HT-29 (cell line): ENCODE measurements around the gene GSDME. TPM values are rescaled to one million over a fixed set of nuclear protein-coding genes. Genes with fewer than 3 reads are reported as not detected.

Source experiments
- DNase-seq: peaks from one replicate; pipeline ENCODE4 v3.0.0-alpha.2; 2015; ENCODE audit warnings: low spot score
- total RNA-seq: library from RNA; depleted of rRNA; stranded (reverse); fragments of >200 nt; shearing (Covaris generic); gene quantifications from 2 replicates; pipeline ENCODE4 v1.2.3, GENCODE V29; 2014

The GSDME gene
- total RNA-seq, 1 experiment from 2014 or later = not detected

GRCh38 chr7:24773646-24774045 is 16.4 kb upstream of the GSDME start:
- DNase-seq = no peak

- DNase-seq = no peak
These were observed 12.6 kb upstream of the GSDME start for GRCh38 chr7:24769851-24770250.

GRCh38 chr7:24769014-24769830 is 12.0 kb upstream of the GSDME start:
- no peak for DNase-seq

GRCh38 chr7:24767878-24768569 is 10.8 kb upstream of the GSDME start:
- DNase-seq = no peak

GRCh38 chr7:24764972-24765744 is 7.9 kb upstream of the GSDME start:
- no peak for DNase-seq

GRCh38 chr7:24764011-24764410 is 6.7 kb upstream of the GSDME start:
- DNase-seq = no peak

GRCh38 chr7:24763303-24763901 is 6.1 kb upstream of the GSDME start:
- DNase-seq = no peak

- DNase-seq = no peak
These were observed 5.5 kb upstream of the GSDME start for GRCh38 chr7:24762771-24763170.

- DNase-seq = no peak
These were observed 3.7 kb upstream of the GSDME start for GRCh38 chr7:24760968-24761367.

GRCh38 chr7:24756545-24757352 is 515 bp downstream of the GSDME start:
- no peak for DNase-seq

GRCh38 chr7:24755541-24756407 is 1.5 kb downstream of the GSDME start:
- no peak for DNase-seq

- no peak for DNase-seq
These were observed 2.3 kb downstream of the GSDME start for GRCh38 chr7:24754906-24755506.

GRCh38 chr7:24752073-24752800 is 5.0 kb downstream of the GSDME start:
- no peak for DNase-seq

- DNase-seq = no peak
These were observed 5.8 kb downstream of the GSDME start for GRCh38 chr7:24751484-24751883.

GRCh38 chr7:24750441-24751055 is 6.7 kb downstream of the GSDME start:
- no peak for DNase-seq

GRCh38 chr7:24748521-24748920 is 8.7 kb downstream of the GSDME start:
- DNase-seq = no peak

- DNase-seq = no peak
These were observed 11.9 kb downstream of the GSDME start for GRCh38 chr7:24745355-24745754.

- no peak for DNase-seq
These were observed 13.8 kb downstream of the GSDME start for GRCh38 chr7:24743471-24743870.
